CD4-positive, alpha-beta T cell treated with Interleukin-21 for 1 hour (primary cell): Measurements from ENCODE around the gene TSPEAR.

Experiments used
- DNase-seq: peaks from one replicate; pipeline ENCODE4 v3.0.0-alpha.2; 2020

TSPEAR gene

DNA sequence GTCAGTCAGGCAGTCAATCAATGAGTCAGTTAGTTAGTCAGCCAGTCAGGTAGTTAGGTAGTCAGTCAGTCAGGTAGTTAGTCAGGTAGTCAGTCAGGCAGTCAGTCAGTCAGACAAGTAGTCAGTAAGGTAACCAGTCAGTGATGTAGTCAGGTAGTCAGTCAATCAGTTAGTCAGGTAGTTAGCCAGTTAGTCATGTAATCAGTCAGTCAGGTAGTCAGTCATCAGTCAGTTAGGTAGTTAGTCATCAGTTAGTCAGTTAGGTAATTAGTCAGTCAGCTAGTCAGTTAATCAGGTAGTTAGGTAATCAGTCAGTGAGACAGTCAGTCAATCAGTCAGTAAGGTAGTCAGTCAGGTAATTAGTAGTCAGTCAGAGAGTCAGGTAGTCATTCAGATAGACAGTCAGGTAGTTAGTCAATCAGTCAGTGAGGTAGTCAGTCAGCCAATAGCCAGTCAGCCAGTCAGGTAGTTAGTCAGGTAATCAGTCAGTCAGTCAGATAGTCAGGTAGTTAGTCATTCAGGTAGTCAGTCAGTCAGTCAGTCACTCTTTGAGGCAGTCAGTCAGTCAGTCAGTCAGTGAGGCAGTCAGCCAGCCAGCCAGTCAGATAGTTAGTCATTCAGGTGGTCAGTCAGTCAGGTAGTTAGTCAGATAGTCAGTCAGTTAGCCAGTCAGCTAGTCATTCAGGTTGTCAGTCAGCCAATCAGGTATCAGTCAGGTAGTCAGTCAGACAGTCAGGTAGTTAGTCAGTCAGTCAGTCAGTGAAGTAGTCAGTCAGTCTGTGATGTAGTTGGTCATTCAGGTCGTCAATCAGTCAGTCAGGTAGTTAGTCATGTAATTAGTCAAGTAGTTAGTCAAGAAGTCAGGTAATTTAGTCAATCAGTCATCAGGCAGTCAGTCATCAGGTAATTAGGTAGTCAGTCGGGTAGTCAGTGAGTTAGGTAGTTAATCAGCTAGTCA, 186.7 kb downstream of the TSPEAR start:
- DNase-seq, result no peak

DNA sequence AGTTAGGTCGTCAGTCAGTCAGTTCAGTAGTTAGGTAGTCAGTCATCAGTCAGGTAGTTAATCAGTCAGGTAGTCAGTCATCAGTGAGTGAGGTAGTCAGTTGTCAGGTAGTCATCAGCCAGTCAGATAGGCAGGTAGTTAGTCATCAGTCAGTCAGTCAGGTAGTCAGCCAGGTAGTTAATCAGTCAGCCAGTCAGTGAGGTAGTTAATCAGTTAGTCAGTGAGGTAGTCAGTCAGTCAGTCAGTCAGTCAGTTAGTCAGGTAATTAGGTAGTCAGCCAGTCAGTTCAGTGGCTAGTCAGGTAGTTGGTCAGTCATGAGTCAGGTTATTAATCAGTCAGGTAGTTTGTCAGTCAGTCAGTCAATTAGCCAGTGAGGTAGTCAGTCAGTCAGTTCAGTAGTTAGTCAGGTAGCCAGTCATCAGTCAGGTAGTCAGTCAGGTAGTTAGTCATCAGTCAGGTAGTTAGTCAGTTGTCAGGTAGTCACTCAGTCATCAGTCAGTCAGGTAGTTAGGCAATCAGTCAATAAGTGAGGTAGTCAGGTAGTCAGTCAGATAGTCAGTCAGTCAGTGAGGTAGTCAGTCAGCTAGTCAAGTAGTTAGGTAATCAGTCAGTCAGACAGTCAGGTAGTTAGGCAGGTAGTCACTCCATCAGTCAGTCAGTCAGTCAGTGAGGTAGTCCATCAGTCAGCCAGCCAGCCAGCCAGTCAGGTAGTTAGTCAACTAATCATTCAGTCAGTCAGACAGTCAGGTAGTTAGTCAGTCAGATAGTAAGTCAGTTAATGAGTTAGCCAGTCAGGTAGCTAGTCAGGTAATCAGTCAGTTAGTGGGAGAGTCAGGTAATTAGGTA, 187.6 kb downstream of the TSPEAR start:
- DNase-seq, result no peak

DNA sequence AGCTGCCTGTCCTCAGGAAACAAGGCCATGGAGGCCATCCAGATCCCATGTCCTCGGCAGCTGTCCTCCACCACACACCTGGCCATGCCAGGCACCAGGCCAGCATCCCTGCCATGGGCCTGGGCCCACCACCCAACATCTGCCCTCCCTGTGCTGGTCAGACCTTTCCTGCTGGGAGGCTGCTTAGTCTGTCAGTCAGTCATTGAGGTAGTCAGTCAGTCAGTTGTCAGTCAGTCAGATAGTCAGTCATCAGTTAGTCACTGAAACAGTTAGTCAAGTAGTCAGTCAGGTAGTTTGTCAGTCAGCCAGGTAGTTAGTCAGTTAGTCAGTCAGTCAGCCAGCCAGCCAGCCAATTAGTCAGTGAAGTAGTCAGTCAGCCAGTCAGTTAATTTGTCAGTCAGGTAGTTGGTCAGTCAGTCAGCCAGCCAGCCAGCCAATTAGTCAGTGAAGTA, 188.6 kb downstream of the TSPEAR start:
- DNase-seq, result no peak

DNA sequence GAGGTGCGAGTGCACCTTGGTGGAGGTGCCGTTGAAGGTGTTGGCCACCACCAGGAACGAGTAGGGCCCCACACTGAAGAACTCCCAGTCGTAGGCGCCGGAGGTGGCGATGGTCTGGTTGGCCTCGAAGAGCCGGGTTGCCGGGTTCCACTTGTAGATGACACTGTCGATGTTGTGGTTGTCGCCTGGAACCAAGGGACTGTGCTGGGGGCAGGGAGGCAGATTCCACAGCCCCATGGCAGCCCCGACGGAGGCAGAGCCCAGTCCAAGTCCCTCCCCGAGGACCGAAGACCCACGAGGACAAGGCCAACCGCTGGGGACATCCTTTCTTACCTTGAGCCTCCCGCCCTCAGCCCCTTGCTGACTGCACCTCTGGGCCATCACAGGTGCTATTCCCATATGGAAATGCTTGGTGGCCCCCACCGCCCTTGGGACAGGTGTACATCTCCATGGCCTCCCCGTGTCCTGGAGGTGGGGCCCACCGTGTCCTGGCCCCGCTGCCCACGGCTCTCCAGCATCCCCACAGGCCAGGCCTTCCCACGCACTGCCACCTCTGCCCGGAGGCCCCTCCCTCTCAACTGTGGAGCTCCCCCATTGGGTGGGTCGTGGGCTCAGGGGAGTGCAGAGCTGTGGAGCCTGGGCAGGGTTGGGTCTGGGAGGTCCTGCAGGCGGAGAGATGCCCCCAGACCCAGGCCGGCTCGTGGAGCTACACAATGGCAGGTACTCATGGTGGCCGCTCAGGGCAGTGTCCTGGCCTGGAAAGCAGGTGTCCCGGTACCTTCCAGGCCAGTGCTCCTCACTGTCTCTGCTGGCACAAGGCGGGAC, 189.2 kb downstream of the TSPEAR start:
- no peak for DNase-seq

DNA sequence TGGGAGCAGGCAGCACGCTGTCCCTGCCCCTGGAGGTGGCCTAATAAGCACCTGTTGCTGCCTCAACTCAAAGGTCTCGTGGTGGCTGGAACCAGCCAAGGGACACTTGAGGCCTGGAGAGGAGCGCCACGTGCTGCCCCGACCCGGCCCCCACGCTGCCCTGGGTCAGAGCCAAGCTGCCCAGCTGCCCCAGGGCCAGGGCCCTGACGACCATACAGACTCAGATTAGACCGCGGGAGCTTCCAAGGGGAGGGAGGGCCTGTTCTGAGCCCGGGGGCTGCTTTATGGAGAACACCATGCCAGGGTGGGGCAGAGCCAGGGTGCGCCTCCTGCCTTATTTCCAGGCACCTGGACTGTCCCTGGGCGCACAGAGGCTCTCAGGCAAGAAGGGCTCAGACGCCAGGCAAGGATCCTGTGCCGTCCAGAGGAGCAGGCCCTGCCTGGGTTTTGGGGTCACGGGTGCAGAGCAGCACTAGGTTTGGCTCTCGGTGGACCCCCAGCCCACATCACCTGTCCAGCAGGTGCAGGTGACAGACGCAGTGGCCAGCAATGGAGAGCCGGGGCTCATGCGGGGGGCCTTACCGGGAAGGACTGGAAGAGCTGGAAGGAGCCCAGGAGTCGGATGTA, 190.0 kb downstream of the TSPEAR start:
- DNase-seq, result no peak

DNA sequence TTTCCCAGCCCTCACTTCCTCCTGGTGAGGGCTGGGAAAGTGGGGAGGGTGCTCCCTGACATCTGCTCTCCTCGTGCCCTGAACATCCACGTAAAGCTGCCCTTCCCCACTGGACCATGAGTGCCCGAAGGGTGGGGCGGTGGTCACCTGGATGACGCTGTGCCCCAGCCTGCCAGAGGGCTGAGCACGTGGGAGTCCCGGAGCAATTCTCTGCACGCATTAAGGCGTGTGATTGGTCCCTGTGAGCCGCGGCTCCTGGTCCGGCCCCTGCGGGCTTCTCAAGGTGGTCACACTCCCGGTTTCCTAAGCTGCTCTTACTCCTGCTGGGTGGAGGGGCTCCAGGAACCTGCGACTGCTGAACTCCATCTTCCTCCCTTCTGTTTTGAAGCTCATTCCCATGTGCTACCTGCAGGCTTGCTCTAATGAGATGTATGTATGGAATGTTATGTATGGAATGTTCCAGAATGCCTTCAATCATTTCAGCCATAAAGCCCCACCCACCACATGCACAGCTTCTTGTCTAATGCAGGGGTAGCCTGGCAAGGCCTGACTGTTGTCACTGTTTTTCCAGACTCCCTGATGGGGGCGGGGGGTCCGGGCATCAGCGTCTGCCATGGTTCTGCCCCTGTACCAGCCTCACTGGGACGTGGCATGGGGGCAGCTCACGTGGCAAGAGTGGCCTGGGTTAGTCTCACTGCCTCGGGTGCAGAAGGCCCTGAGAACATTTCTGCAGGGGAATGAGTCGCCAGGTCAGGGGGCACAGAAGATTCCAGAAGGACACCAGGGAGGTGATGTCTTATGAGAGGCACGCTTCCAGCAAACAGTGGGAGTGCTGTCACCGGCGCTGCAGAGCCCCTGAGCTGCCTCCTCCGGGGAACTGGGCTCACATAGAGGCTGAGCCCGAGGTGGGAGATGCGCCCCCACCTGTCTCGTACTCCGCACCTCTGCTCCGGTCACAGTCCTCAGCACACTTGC, 190.8 kb downstream of the TSPEAR start:
- DNase-seq, result no peak

DNA sequence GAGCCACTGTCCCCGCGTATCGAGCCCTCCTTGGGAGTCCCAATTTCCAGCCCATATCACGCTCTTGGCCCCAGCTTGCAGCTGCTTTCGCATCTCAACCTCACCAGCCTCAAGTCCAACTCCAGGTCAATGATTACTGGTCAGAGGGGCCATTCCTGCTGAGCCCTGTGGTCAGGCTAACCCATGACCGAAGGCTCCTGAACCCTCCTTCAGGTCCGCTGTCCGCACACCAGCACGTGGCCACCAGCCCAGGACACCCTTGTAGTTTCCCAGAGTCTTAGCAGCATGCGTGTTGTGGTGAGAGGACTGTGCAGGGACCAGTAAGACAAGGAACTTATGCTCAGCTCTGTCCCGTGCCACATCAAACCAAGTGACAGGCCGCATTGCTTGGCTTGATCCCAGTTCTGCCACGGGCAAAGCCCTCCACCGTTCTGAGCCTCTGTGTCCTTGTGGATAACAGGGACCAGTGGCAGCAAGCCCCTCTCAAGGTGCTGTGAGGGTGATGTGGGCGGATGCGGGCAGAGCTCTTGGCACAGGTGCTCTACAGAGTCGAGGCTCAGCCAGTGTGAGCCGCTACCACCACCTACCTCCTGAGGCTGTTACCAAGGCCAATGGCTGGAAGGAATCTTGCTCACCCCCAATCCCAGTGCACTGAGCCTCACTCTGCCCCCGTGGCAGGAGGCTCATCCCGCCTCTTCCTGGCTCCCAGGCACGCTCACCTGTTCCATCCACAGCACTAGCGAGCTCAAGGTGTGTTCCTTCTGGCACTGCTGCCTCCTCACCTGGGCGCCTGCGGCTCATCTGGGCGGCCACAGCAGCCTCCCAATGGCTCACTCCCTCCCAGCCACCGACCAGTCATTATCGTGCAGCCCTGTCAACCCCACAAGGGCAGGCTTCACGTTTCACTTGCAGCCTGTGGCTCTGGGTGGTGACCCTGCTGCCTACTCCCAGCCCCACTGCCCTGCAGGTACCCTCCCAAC, 191.7 kb downstream of the TSPEAR start:
- no peak for DNase-seq

DNA sequence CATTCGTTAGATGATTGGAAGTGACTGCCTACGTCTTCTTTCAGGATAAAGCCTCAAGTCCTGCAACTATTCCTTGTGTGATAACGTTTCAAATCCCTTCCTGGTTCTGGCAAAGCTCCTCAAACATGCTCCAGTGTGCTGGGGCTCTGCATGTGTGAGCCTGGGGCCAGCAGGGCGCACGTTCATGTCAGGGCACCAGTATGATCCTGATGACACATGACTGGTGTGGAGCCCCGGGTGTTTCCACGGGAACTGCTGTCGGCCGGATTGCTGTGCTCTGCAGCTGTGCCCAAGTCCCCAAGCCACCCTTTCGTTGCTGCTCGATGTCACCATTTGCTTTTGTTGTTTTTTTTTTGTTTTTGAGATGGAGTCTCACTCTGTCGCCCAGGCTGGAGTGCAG, 192.7 kb downstream of the TSPEAR start:
- DNase-seq, result no peak

DNA sequence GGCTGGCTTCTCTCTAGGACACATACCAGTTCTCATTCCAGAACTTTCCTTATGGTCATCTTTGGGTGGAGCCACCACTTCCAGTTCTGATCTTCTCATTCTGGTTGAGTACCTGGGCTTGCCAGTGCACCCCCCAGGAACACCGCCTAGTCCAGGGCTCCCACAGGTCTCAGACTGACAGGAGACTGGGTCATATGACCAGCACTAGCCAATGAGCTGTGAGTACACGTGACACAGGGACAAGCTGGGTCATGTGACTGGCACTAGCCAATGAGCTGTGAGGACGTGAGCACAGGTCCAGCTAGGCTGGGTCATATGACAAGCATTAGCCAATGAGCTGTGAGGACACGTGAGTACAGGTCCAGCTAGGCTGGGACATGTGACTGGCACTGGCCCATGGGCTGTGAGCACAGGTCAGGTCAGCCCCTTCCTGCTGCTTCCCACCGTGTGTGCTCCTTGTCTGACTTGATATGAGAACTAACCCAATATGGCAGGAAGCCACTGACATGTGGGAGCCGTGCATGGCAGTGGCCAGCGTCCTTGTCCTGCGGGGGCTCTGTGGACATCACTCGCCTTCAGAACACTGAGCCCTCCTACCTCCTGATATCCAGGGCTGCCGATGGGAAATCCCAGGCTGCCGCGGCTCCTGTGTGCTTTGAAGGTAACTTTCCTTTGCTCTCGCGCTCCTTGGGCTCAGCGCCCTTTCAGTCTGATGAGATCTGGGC, 194.0 kb downstream of the TSPEAR start:
- no peak for DNase-seq

DNA sequence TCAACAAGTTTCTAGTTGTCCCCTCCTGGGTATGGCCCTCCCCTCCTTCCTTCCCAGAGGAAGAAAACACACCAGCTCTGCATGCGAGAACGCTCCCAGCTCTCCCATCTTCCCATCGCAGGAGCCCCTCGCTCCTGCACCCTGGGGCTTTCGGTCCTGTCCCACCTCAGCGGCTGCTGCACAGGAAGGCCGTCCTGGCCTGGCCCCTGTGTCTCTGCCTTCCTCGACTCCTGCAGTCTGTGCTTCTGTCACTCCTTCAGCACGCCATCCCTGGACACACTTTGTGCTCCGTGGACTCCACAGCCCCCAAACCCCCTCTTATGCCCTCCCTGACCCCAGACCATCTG, 194.6 kb downstream of the TSPEAR start:
- DNase-seq, result no peak

DNA sequence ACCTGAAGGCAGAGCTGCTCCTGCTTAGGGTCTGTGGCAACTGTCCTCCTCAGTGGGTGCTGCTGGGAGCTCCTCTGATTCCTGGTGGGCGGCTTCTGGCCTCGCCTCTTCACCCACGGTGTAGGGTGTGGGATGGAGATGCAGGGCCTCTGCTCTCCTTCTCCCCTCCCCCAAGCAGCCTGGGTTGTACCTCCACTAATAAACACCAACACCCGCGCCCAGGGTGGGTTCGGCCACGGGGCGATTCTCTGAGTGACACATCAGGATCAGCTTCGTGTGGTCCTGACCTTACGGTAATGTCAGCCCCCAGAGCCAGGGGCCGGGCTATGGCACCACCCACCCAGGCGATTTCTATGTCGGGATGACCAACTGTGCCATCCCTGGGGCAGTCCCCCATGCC, 195.0 kb downstream of the TSPEAR start:
- no peak for DNase-seq

DNA sequence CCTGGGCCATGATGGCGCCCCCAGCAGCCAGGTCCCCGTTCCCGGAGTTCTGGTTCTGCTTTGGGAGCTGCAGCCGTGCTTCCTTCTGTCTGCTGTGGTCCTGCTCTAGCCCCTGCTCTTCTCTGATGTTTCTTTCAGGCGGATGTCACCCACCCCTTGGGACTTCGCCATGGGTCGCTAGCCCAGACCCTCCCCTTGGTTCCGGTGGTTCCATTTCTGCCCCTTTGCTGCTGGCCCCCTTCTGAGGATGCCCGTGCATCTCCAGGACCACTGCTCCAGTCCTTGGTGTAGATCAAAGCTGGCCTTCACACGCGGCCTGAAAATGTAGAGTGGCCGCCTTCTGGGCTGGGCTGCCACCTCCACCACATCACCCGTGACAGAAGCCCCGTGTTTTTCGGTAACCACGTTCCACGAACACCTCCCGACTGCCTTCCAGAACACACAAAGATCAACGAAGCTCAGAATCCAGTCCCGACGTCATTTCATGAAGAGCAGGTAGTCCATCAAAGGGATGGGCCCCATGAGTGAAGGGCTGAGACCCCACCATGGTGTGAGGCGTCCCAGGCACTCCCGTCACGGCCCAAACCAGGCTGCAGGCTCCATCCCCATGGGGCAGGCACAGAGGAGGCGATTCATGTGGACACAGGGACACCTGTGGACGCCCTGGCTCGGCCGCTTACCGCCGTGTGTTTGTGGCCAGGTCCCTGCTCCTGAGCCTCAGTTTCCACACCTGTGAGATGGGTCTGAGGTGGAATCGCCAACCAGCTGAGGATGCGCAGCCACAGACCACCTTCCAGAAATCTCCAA, 195.8 kb downstream of the TSPEAR start:
- no peak for DNase-seq

DNA sequence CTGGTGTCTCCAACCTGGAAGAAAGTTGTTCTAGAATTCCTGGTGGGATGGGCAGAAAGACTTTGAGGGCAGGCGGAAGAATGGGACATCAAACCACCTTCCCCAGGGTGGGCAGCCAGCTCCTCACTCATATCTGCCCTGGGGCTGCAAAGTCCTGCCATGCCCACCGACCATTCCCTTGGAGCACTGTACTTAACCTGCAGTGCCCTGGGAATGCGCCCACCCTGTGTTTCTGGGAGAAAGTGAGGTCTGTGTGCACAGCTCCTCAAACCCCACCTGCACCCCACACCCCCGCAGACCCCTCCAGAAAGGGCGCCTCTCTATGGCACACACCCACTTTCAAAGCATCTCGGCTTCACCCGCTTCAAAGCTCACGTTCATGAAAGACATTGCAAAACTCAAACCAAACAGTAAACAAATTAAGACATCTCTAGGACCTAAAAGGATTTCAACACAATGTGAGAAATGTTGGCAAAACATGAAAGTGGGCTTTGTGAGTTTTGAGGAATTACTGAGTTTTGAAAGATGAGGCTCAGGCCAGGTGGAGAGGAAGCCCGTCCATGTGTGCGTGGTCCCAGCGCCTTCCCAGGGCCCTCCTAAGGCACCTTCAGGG, 196.5 kb downstream of the TSPEAR start:
- no peak for DNase-seq

DNA sequence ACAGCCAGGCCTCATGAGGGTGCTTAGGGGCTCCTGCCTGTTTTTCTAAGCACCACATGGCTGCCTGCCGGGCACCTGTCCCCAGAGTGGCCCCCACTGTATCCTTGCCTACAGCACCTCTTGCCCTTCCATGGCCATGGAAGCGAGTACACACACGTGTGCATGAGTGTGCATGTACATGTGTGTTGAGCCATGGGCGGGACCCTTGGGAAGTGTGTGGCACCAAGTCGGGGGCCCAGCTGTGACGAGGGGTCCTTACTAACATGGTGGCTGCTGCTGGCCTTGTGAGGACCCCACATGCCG, 197.2 kb downstream of the TSPEAR start:
- DNase-seq, result no peak

DNA sequence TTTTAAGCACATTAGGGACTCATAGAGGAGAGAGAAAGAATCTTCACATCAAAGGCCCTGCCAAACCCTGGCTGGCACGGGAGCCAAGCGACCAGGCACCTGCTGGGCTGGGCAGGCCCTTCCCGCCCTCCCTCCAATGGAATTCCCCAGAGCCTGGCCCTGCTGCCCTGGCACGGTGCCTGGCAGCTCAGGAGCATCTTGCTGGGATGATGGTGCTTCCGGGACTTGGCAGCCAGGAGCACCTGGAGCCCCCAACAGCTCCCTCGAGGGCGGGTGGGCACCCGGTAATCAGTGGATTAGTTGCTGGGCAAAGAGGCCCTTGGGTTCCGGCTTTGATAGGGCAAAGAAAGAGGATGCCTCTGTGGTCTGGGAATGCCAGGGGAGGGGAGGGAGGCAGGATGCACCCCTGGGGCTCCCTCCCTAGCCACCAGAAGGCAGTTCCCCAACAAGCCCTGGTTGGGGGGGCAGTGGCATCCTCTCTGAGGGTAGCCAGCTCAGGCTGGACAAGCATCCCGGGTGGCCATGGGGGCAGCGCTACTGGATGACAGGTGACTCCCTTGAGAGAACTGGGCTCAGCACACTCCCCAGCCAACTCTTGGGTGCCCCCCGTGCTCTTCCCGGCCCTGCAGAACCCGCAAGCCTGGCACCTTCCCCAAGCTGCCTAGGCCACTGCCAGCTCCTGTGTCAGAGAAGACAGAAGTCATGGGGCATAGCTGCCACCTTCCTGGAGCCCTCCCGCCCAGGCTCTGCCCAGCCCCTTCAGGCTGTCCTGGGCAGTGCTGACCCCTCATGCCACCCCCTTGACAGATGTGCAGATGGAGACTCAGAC, 197.8 kb downstream of the TSPEAR start:
- DNase-seq, result no peak

DNA sequence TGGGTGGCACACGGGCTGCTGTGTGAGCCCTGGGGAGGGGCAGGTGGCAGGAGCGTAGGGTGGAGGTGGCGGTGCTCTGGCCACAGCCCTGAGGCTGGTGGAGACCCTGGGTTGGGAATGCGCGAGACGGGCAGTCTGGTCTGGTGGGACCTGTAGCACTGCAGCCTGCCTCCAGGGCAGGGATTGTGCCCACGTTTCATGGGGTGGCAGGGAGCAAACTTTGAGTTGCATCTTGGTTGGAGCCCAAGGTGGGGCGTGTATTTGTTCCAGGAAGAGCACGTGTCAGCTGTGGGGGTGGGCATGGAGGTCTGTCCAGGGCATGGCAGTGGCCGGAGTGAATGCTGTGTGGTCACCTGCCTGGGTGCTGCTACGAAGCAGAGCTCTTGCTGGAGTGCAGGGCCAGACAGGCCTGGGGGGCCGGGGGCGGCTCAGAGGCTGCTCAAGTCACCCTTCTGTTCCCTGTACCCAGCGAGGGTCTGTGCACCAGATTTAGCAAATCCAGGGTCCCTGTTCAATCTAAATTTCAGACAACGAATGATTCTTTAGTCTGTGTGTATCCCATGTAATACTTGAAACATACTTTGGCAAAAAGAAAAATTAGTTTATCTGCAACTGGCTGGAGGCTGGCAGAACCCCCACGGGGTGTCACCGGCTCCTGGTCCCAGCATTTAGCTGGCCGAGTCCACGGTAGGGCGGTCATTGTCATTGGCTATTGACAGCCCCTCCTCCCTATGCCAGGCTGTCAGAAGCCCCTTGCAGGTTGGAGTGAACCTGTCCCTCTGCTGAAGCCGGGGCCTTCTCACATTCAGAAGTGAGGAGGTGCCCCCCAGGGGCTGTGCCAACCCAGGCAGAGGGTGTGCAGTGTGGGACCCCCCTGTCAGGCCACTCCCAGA, 198.6 kb downstream of the TSPEAR start:
- no peak for DNase-seq
